GM21786 (cell line): ENCODE data around the gene CPLX3.

Experiments used
- ATAC-seq: cut with Tn5 transposase; IDR thresholded peaks from one replicate; pipeline ENCODE4 v1.9.1; 2021; ENCODE audit not compliant: unreplicated experiment

CPLX3 gene

DNA sequence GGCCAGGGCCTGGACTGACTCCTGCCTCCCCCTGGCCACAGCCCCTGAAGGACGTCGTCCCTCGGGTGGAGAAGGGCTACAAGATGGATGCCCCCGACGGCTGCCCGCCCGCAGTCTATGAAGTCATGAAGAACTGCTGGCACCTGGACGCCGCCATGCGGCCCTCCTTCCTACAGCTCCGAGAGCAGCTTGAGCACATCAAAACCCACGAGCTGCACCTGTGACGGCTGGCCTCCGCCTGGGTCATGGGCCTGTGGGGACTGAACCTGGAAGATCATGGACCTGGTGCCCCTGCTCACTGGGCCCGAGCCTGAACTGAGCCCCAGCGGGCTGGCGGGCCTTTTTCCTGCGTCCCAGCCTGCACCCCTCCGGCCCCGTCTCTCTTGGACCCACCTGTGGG lies 24.1 kb upstream of the CPLX3 start:
- ATAC-seq = no peak

DNA sequence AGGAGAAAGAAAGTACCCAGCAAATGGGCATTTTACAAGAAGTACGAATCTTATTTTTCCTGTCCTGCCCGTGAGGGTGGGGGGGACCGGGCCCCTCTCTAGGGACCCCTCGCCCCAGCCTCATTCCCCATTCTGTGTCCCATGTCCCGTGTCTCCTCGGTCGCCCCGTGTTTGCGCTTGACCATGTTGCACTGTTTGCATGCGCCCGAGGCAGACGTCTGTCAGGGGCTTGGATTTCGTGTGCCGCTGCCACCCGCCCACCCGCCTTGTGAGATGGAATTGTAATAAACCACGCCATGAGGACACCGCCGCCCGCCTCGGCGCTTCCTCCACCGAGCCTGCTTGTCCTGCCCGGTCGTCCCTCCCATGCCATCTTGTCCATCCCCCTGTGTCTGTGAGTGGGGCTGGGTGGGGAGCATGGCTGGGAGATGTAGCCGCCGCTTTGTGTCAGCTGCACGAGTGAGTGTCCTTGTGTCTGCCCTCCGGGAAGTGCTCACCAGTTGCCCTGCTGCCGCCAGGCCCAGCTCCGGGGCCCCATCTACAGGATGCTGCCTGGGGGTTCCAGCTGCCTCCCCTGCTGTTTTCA lies 23.5 kb upstream of the CPLX3 start:
- ATAC-seq = no peak

DNA sequence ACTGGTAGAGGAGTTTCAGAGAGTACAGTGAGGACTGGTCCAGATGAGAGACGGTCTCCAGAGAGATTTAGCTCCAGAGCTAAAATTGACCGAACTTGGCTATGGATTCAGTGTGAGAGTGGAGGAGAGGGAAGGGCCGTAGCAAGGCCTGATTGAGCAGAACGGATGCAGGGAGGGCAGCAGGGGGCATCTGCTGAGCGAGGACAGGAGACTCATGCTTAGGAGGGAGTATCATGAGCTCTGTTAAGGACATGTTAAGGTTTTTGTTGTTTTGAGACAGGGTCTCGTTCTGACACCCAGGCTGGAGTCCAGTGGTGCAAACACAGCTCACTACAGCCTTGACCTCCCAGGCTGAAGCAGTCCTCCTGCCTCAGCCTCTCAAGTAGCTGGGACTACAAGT lies 21.5 kb upstream of the CPLX3 start:
- ATAC-seq = no peak

GRCh38 chr15:74807282-74807681 lies 19.1 kb upstream of the CPLX3 start:
- ATAC-seq = no peak

- ATAC-seq = no peak
Measured at GRCh38 chr15:74808078-74808839, 18.2 kb upstream of the CPLX3 start.

DNA sequence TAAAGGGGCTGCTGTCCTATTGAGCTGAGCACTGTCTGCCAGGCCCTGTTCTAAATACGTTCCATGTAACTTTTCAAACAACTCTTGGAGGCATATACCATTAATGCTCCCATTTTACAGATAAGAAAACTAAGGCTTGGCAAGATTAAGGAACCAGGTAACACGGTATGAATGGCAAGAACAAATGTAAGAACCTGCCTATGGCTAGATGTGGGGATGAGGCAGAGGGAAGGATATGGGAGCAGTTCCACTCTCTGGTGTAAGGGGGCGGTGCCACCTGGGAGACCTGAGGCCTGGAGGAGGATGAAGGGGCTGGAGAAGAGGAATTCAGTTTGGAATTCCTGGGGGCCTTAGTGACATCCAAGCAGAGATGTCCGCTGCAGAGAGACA lies 17.6 kb upstream of the CPLX3 start:
- ATAC-seq = no peak

DNA sequence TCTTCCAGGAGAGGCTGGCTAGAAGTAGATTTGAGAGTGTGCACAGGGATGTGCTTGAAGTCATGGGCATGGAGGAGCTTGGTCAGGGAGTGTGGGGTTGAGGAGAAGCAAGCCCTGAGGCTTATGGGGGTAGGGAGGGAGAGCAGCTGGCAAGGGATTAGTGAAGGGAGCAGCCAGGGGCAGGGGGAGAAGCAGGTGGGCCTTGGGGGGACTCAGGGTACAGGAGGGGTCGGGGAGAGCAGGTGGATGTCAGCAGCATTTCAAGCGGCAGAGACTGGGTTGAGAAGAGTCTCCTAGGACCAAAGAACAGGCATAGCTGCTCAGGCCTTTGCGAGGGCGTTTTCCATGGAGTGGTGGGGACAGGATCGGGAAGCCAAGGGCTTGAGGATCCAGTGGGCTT lies 17.2 kb upstream of the CPLX3 start:
- no peak for ATAC-seq

DNA sequence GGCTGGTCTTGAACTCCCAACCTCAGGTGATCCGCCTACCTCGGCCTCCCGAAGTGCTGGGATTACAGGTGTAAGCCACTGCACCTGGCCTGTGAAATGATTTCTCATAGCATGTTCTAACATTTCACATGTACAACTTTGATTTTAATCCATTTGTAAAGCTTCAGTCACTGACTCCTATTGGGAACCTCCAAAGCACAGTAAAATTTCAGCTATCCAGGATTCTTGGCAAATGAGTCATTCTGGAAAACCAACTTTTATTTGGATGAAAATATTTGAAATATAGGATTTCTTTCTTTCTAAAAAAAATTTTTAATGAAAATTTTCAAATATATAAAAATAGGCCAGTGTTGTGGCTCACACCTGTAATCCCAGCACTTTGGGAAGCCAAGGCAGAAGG lies 16.5 kb upstream of the CPLX3 start:
- no peak for ATAC-seq

DNA sequence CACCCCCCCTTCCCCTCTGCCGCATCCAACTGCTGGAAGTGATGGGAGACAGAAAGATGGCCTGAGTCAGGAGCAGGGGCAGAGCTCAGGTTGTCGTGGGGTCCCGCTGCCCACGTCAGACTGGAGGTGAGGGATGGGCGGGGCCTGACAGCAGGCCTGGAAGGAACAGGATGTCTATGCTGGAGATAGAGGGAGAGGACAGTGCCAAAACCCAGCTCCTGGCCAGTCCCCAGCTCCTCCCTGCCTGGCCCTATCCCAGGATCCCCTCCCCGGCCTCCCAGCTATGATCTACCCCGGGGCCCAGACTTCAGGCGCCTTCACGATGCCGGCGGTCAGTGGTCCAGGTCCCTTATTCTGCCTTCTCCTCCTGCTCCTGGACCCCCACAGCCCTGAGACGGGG lies 13.9 kb upstream of the CPLX3 start, which contains the start of gene LMAN1L:
LMAN1L (plus strand) TSS at position 303 of the 400 bp plus-strand sequence; CDS start at position 323, 20 bp downstream.
- ATAC-seq = no peak

DNA sequence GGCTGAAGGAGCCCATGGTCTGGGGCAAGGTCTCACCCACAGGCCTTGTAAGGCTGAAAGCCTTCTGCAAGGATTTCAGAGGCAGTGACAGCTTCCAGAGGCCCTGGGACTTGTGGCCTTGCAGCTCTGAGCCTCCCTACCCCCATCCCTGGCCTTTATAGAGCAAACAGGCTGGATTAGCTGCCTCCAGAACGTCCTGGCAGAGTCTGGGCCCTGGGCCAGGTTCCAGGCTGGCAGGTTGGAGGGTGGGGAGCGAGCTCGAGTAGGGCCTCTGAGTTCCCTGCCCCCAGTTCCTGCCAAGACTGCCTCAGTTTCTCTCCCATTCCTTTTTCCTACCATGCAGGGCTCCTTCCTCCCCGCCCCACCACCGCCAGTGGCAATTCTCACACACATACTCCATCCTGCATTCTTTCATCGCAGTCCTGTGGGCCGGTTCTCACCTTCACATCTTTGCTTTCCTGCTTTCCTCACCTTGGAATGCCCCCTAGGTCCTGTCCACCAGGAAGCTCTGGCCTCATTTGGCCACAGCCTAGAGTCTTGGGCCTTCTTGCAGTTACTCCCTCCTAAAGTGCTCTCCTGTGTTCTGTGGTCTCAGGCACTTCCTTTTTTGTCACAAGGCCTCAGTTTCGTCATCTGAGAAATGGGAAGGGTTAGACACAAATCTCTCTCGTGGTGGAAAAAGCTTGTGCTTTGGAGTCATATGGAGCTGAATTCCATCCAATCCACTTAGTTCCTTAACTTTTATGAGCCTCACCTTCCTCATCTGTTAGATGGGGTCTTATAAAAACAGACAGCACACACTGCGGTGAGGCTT lies 11.1 kb upstream of the CPLX3 start:
- ATAC-seq = no peak

GRCh38 chr15:74815961-74816360 lies 10.5 kb upstream of the CPLX3 start:
- ATAC-seq = no peak

GRCh38 chr15:74816624-74817369 lies 9.6 kb upstream of the CPLX3 start:
- no peak for ATAC-seq

- no peak for ATAC-seq
Measured at GRCh38 chr15:74817370-74817737, 9.1 kb upstream of the CPLX3 start.

DNA sequence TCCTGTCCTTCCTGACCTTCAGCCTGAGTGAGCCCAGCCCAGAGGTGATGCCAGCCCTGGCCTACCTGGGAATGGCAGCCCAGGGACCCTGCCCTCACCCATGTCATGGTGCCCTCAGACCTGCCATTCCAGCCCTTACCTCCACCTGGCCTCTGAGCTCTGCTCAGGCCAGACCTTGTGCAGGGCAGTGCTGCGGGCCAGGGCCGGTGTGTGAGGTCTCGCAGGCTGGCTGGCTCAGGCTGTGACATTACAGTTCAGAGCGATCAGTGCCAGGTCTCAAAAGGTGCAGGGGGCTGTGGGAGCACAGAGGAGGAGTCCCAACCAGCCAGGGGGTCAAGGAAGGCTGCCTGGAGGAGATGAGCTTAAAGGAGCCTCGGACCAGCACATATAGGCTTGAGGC lies 6.4 kb upstream of the CPLX3 start:
- ATAC-seq = no peak

DNA sequence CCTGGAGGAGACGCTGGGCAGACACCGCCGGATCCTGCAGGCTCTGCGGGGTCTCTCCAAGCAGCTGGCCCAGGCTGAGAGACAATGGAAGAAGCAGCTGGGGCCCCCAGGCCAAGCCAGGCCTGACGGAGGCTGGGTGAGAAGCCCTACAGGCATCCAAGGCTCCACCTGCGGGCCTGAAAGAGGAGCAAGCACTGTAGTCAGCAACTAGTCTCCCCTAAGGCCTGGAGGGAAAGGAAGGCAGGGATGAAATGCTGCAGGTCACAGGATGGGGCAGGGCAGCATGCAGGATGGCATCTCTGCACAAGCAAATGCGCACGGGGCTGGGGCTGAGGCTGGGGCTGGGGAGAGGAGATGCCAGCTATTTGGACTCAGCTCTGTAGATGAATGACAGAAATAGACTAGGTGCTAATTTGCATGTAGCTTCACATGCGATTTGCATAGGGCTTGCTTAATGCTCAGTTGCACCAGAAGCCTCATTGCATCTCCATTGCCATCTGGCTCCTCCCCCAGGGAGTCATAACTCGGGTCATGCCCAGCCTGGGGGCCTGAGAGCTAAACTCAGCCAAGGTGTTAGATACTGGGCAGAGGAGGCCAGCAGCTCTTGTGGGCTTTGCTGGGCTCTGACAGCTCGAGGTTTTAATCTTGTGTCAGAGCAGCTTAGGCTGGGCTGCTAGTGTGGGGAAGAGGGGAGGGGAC lies 5.2 kb upstream of the CPLX3 start:
- ATAC-seq = peak; percentile 74

GRCh38 chr15:74821790-74822158 lies 4.7 kb upstream of the CPLX3 start:
- ATAC-seq = no peak

GRCh38 chr15:74822233-74822632 lies 4.2 kb upstream of the CPLX3 start:
- ATAC-seq = no peak

- no peak for ATAC-seq
Measured at GRCh38 chr15:74823324-74823723, 3.1 kb upstream of the CPLX3 start.

DNA sequence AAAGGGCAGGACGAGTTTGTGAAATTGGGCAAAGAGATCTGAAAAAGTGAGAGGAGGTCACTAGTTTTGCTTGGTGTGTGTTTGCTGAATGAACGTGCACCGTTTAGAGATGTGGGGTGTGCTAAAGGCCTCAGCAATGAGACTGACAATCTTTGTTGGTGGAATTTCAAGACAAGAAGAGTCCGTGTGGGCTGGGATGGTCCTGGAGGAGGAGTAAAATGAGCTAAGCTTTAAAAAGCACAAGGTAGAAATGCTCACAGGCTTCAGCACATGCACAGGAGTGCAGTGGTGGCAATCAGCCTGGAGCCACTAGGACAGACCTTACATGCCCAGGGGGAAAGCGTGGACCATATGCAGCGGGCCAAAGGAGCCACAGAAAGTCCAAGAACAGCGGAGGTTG lies 1.5 kb upstream of the CPLX3 start:
- no peak for ATAC-seq

DNA sequence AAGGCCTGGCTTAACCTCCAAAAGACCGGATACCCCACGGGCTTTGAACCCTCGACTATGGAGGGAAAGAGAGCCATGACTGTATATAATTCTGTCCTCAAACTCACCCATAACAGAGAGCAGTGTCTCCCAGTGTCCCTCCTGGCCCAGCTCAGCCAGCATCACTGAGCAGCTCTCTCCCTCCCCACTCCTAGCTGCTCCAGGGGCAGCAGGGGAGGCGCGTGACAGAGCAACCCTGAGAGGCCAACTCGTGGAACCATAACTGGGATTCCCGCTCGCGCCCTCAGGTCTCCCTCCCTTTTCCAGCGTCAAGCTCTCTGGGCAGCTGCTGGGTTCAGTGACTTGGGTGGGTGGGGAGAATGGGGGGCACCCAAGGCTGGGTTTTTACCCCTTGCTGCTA lies 561 bp upstream of the CPLX3 start:
- no peak for ATAC-seq

DNA sequence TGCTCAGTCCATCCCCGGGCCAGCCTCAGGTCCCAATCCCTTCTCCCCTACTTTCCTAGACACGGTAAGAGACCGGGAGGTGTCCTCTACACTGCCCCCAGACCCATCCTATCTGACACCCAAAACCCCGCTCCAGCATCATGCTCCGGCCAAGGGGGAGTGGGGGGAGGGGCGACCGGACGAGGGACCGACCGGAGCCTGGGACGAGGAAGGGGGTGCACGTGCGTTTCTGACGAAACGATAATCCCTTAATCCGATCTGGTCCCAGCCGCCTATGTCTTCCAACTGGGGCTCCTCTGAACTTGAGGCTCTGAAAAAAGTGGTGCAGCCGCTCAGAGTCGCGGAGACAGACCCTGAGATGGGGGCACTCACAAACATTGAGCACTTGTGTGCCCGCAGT lies 494 bp downstream of the CPLX3 start:
- no peak for ATAC-seq
